Left ventricle myocardium superior (tissue), 1 donor: Measurements from ENCODE around the gene DLK1. TPM values are rescaled to one million over a fixed set of nuclear protein-coding genes. Genes with fewer than 3 reads are reported as not detected.

Experiments used
- ATAC-seq: fragments of 200-7000 bp; cut with Tn5 transposase; one replicate; pipeline ENCODE4 v1.9.1; 2020; ENCODE audit warnings: mild to moderate bottlenecking, moderate library complexity
- DNase-seq: peaks from one replicate; pipeline ENCODE4 v3.0.0-alpha.2; 2020
- intact Hi-C: fragments of 100-400 bp; cut with micrococcal nuclease; formaldehyde crosslinking; loops from one replicate; pipeline ENCODE4 v1.11.0; 2022
- total RNA-seq: library from RNA; stranded (reverse); fragmentation: NEBNext Ultra II Directional; extraction: Animal tissue kit (Norgen Biotek cat#: 25700); gene quantifications from one replicate; pipeline ENCODE4 v1.2.1, GENCODE V29; 2021
- donor health status: DM: no; HTN: yes; CAD: no; lungs with severe emphysema.

Gene DLK1
- total RNA-seq, 1 donor from 2014 or later, result 22.7 TPM

DNA sequence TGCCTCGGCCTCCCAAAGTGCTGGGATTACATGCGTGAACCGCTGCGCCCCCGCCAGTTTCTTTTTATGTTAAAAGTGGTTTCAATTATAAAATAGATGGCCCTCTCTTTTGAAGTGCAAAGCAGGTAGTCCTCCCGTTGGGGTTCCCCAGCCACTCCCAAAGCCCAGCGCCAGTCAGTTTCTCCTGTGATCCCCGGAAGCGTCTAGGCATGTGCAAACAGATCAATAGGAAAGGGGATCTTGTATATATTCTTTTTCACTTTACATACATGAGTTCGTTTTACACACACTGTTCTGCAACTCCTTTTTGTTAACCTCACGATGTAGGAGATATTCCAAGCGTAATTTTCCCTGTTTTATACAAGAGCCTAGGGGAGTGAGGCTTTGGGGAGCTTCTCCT lies 16.3 kb upstream of the DLK1 start:
- DNase-seq, result no peak
- intact Hi-C loops, result no loop called here
- no peak for ATAC-seq

DNA sequence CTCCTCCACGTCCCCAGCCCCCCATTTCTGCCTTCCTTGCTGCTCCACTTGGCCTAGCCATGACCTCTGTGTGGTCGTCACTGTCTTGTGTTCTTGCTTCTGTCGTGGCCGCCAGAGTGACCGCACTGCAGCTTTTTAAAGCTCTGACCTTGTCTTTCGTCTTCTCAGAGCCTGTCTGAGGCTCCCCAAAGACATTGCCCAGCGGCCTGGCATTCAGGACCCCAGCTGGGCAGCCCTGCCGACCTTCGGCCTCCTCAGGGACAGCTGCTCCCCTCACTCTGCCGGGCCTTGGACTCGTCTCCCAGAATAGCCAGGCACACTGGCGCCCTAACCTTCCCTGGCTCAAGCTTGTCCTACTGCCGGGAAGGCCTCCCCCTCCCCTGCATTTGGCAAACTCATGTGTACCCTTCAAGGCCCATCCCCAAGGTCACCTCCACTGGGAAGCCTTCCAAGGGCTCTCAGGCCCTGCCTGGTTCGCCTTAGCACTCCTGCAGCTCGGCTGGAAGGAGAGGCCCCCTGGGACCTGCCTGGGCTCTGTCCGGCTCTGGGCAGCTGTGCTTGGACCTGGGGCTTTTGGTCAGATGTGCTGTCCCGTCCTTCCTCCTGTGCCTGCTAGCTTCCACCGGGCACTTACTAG lies 15.7 kb upstream of the DLK1 start:
- ATAC-seq (no peak), DNase-seq (peak; percentile 51)
- intact Hi-C loops, result no loop called here

DNA sequence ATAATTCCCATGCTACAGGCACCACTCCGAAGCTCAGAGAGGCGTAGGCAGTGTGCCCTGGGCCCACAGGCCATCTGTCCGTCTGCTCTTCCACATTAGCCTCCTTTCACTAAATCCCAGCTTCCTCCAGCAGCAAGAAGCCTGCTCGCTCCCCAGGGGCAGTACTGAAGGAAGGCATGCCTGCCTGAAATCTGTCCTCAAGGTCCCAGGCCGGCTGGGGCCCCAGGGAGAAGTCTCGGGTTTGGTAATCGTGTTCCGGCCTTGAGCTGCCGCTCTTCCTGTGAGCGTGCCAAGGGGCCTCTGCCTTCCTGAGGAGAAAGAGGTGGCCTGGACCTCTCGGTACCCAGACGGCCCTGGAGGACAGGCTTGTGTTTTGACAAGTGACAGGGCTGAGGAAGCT lies 15.2 kb upstream of the DLK1 start:
- ATAC-seq, result no peak
- intact Hi-C loops, result no loop called here
- peak; percentile 49 for DNase-seq

DNA sequence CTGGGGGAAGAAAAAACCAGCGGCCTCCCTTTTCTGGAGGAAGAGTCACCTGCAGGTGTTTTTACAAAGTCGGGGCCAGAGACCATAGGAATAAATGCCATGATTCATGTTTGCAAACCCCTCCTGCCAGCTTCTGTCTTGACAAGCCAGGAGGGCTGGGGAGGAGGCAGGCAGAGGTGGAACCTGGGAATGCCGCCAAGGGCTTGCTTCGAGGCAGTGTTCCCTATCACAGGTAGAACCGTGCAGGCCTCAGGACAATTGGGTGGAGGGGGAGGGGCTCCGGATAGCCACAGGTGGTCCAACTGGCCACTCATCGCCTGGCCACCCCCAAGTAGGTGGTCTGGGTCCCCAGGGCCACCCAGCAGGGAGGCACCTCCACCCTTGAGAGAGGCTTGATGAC lies 14.2 kb upstream of the DLK1 start:
- intact Hi-C loops, result no loop called here
- DNase-seq, result no peak
- ATAC-seq, result no peak

DNA sequence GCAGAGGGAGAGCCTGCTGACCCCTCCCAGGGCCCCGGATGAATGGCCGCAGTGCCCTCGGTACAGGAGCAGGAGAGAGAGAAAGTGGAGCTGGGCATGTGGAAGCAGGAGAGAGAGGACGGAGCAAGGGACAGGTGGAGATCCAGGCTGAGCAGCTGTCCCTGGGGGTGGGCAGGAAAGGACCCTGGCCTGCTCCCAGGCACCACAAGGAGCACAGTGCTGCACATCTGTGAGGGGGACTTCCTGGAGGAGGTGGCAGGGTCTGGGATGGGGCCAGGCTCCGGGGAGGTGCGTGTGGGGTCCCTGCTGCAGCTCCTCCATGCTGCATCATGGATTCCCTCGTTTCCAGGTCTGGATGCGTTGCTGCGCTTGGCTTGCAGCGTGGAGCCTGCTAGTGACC lies 13.0 kb upstream of the DLK1 start:
- no peak for DNase-seq
- intact Hi-C loops, result no loop called here
- no peak for ATAC-seq

DNA sequence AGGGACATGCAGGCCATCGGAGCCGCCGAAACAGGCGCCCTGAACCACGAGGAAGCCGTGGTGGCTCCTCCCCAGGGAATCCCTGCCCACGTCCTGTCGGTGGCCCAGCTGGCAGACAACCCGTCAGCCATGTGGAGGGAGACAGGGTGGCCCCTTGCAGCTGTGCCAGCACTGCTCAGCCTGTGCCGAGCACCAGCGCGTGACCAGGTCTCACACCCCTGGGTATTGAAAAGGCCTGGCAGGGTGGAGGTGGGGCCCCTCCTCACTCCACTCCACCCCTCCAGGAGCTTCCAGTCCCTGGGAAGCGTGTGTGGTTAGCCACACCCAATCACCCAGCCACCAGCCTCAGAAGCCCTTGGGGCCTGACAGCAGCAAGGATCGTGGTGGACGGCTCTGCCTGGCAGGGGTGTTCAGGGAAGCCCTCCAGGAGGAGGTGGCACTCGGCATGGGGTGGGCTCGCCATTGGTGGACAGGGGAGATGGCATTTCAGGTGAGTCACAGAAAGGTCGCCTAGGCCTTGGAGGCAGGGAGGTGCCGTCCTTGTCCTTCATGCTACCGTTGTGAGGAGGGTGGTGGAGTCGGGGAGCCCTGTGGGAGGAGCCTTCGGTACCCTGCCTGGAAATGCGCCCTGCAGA lies 12.3 kb upstream of the DLK1 start:
- ATAC-seq (peak; percentile 20), DNase-seq (no peak)
- intact Hi-C loops, result no loop called here

DNA sequence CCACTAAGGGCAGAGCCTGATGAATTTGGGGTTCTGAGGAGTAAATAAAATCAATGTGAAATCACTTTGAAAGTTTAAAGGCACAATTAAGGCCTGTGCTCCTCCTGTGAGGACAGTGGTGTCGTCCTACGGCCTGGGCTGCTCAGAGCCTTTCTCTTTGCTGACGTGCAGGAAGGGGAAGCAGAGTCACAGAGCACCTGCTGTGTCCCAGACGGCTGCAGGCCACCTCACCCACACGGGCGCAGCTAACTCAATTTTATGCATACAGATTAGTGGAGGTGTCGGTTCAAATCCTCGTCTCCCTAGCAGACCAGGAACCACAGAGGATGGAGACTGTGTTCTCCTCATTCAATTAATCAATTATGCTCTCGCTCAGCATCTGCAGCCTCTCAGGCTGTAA lies 11.4 kb upstream of the DLK1 start:
- intact Hi-C loops, result no loop called here
- ATAC-seq (no peak), DNase-seq (no peak)

DNA sequence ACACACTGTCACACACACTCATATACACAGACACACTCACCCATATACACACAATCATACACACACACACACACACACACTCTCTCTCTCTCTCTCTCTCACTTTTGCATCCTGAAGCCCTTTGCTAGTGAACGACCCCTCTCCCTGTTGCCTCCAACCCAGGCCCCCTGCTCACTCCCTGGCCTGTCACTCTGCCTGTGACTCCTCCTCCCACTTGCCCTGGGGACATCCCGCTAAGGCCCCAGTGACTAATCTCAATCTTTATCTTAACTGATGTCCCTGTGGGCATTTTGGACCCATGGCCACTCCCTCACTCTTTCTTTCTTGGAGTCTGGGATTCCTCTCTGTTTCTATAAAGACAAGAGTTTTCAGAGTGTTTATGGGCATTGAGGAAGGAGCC lies 10.9 kb upstream of the DLK1 start:
- DNase-seq (no peak), ATAC-seq (no peak)
- intact Hi-C loops, result no loop called here

DNA sequence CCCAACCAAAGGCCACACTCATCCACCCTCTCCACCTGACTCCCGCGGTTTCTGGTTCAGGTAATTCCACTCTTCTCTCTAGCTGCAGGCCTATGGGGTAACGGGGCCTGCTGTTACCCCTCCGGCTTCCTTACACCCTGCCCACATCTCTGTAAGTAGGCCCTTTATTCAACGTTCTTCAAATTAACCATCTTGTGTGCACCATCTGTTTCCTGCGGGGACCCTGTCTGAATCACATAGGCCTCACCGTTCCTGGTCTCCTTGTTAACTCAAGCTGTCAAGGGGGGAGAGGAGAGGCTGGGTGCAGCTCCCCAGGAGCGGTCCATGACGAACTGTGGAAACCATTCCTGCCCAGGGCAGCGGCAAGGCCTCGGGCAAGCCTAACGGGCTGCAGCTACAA lies 9.3 kb upstream of the DLK1 start:
- DNase-seq (no peak), ATAC-seq (no peak)
- intact Hi-C loops, result no loop called here

DNA sequence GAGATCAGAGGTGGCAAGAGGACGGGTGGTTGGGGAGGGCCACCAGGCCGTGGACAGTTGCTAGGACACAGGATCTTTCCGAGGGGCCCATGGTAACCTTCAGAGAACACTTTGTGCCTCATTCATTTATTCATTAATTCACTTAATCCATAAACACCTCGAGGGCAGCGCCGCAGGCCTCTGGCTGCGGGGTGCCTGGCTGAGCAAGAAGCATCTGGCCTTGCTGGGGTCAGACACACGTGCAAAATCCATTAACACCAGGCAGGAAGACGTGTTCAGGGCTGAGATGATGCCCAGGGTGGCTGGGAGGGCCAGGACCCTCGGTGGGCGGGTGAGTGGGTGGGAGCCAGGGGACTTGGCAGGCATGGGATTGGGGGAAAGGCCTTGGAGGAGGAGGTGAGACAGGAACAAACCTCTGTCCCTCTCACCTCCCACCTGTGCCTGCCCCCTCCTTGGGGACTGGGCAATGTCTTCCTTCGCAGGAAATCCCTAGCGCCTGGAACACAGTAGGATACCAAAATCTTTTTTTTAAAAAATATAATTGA lies 6.6 kb upstream of the DLK1 start:
- intact Hi-C loops, result no loop called here
- ATAC-seq, result no peak
- DNase-seq, result no peak

DNA sequence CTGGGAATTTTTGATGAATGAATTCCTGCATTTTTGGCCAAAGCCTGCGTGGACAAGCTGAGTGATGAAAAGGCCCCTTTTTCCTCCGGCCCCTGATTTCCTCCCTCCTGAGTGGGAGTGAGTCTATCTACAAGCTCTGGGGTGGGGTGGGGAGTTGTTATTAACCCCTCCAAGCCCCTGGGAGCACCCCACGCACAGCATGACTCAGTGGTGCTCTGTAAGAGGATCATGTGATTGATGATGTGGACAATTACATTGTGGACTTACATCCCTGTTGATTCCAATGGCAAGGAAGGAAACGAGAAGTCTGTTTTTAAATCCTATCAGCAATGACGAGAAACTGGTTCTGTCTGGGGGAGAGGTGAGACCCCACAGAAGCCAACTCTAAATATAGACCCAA lies 5.1 kb upstream of the DLK1 start:
- intact Hi-C loops, result no loop called here
- DNase-seq (no peak), ATAC-seq (no peak)

DNA sequence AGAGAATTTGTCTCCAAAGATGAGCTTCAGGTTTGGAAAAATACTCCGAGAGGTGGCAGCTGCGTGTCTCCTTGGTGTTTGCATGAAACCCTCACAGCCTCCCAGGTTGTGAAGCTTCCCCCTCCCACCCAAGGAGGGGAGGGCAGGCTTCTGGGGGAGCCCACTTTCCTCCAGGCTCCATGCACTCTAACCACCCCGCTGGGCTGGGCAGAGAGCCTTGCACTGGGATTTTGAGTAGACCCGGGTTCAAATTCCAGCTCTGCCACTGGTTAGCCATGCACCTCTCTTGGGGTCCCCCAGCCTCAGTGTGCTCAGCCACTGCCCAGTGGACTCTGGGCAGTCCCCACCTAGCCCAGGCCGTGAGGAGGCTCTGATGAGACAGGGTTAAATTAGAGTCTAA lies 4.3 kb upstream of the DLK1 start:
- DNase-seq (no peak), ATAC-seq (no peak)
- intact Hi-C loops, result no loop called here

DNA sequence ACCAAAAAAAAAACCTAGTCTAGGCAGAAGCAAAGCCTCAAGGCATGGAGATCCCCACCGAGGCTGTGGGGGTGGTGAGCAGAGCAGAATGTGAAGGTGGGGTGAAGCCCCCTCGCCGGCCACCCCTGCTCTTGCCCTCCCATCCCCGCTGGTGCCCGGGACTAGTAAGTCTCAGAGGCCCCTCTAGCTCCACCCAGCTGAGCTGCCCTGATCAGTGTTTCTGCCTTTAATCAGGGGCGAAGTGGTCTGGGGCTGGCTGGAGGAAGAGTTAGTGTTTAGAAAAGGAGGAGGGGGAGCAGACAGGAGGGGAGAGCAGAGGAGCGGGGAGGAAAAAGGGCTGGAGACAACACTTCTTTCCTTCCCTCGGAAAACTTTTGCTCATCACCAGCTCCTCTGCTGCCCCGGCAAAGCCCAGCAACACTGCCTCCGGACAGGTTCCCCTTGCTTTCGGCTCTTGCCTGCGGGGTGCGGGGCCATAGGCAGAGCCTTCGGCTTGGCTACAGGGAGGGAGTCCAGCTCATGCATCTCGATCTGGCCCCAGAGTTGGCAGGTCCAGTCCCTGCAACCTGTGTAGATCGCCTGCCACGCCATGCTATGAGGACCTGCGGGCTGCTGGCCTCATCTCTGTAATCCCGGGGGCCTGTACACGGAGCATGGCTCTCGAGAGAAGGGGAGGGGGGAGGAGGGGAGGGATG lies 3.4 kb upstream of the DLK1 start:
- ATAC-seq (no peak), DNase-seq (peak; percentile 8)
- intact Hi-C loops, result no loop called here

DNA sequence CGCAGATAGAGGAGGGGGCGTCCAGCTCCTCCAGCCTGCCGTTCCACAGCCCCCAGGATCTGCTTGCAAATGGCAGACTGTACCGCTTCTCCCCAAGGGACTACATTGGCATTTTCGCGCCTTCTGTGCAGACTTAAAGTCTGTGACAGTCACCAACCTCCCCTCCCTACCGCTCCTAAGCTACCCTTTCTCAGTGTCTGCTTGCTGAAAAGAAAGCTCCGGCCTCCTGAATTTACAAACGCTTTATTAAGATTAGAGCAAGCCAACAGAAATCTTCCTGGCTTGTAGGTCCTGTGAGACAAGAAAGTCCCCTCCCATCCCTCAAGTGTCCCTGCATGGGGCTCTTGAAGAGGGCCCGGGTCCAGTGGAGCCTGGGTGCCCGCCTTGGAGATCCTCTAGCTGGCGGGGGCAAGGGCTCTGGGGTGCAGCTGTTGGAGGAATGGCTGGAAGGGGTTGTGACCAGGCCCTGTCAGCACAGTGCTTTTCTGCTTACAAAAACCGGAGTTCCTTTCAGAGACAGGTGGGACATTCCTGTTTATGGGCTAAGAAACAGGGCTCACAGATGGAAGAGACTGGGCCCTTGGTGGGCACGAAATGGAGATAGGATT lies 2.8 kb upstream of the DLK1 start:
- intact Hi-C loops, result no loop called here
- no peak for DNase-seq
- no peak for ATAC-seq

DNA sequence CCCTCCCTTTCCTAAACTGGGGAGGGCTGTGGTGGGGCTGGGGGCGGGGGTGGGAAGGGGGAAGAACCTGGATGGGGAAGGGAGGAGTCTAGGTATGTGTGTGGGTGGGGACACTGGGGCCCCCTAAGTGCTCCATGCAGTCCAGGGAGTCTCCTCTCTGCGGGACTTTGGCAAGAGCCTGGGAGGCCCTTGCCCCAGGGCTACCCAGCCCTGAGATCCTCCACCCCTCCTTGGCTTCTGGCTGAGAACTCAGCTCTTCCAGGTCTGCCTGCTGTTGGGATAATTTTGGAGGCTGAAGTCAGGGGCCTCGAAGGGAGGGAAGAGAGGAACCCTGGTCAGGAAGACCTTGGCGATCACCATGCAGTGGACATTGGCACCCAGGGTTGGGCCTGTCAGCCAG lies 2.2 kb upstream of the DLK1 start:
- ATAC-seq, result no peak

DNA sequence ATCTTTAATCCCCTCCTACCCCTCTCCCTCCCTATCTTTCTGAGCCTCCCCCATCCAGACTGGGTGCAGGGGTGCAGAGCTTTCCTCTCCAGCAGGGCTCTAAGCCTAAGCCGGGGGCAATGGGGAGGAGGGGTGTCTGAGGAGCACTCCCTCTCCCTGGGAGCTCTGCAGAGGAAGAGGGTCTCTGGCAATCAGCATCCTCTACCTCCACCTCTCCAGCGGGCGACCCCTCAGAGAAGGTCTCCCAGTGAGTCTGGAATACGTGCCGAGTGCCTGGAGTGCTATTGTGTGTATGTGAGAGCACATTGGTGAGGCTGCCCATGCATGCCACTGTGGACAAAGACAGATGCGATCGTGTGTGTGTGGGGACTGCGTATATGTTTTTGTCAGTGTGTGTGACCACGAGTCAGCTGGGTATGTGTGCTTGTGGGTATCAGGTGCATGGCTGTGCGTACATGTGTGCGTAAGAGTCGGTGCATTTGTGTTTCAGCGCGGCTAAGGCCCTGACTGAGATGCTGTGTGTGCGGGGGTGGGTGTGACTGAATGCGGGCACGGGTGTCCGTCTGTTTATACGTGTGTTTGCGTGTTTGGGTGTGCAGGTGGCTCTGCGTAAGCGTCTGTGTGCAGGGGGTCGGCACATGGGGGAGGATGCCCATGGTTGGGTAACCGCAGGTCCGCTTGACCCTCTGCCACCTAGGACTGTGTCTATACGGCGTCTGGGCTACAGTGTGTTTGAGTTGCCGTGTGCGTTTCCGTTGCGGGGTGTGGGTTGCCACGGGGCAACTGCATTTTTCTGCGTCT lies 905 bp upstream of the DLK1 start:
- ATAC-seq (no peak), DNase-seq (peak; percentile 9)
- intact Hi-C loops, result no loop called here

More for the DNA sequence above, 2.2 kb upstream of the DLK1 start:
- intact Hi-C loops, result no loop called here
- DNase-seq, result no peak

DNA sequence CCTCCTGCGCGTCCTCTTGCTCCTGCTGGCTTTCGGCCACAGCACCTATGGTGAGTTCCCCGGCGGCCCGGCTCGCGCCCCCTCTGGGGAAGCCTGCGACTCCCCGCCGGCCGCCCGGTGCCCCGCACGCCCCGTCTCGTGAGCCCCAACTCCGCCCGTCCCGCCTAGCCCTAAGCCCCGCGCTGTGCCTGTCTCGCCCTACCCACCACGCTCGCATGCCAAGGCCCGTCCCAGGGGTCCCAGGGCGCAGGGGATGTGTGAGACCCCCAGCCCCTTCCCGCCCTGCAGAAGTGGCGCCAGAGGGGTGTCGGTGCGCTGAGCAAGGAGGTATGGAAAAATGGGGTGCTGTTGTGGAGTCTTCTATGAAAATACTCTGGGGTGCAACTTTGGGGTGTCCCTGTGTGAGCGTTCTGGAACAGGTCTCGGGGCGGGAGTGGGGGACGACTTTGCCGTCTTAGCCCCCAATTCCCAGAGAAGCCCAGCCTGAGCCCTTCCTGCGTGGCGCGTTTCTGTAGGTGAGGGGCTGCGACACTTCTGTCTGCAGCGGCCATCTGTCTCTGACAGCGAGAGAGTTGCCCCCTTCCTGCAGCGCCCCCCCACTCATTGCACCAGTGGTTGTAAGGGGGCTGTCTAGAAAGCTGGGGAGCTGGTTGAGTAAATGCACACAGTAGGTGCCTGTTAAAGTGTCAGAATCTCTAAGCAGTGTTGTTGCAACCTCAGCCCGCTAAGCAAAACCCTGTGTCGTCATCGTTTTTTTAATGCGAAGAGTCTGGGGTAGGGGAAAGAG lies 587 bp downstream of the DLK1 start:
- no peak for ATAC-seq
- DNase-seq, result peak; percentile 26
- intact Hi-C loops, result no loop called here

DNA sequence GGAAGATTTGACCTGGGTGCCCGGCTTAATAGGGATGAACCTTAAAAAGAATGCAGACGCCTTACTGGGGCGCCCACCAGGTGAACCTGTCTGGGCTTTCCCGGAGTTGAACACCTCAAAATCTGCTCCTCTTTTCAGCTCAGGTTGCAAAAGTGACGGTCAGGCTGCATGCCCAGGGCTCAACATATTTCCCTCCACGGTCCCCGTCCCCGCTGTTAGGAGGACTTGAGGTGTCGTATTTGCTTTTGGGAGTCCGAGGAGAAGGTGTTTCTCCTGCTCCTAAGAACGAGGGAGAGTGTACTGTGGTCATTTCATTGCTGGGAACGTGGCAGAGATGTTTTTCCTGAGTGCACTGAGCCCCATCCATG lies 1.2 kb downstream of the DLK1 start:
- ATAC-seq (no peak), DNase-seq (no peak)
- intact Hi-C loops, result no loop called here

DNA sequence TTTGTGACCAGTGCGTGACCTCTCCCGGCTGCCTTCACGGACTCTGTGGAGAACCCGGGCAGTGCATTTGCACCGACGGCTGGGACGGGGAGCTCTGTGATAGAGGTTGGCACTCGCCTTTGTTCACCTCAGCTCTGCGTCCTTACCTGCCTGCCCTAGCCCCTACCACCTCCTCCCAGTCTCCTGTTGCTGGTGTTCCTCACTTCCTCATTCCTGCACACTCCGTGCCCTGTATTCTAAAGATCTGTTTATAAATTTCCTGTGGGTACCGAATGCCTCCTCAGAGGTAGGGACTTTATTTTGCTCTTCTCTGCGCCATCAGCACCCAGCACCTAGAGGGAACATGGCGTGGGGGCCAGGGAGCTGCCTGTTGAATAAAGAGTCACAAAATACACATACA lies 2.3 kb downstream of the DLK1 start:
- intact Hi-C loops, result no loop called here
- no peak for DNase-seq
- ATAC-seq, result no peak
